ENCODE measurements around the gene FYN. TPM values are rescaled to one million over a fixed set of nuclear protein-coding genes. Genes with fewer than 3 reads are reported as not detected.

FYN gene
- total and polyA plus RNA-seq, 4 donors, result 11.2 to 28.3 (median 19.7) TPM

- H3K9ac ChIP-seq (ENCODE audit: low read depth in 1 of 2, low read length in 2 of 2), result peak overlapping the region in 1 of 2 donors; percentile 2
- DNase-seq (ENCODE audit: low spot score), result no peak
- 24% methylated on average over 5 of the region's 5 CpGs for WGBS
- H3K9me3 ChIP-seq (ENCODE audit: control insufficient read depth in 4 of 4, low read length in 3 of 4), result no peaks in the 10 kb centered on the region
- H3K4me1 ChIP-seq (ENCODE audit: control insufficient read depth in 4 of 4, insufficient read depth in 4 of 4, low read length in 3 of 4), result peaks cover 21 to 47% (median 30%) of the 10 kb centered on the region in 4 donors
- H3K27me3 ChIP-seq (ENCODE audit: control insufficient read depth in 4 of 4, insufficient read depth in 4 of 4, low read length in 3 of 4), result no peaks in the 10 kb centered on the region
- peak overlapping the region; percentile 93 to 94 for H3K27ac ChIP-seq (ENCODE audit: low read depth in 1 of 2, low read length in 2 of 2)
- H3K4me3 ChIP-seq (ENCODE audit: low read depth in 1 of 3, low read length in 3 of 3), result no peak overlapping the region
- H3K36me3 ChIP-seq (ENCODE audit: control insufficient read depth in 4 of 4, insufficient read depth in 3 of 4, low read depth in 1 of 4, low read length in 3 of 4), result peaks cover 0 to 1% (median 0%) of the 10 kb centered on the region in 4 donors
- TF ChIP-seq FOXA2 (IDR thresholded peaks at IDR 0.05), result peak; percentile 55
- TF ChIP-seq CTCF (IDR thresholded peaks at IDR 0.05; ENCODE audit: low read depth, low read length, missing input control), result no peak
- peak; percentile 73 to 83 for TF ChIP-seq HNF4A (conservative IDR thresholded peaks at IDR 0.05)
- no peak for TF ChIP-seq HNF4G (IDR thresholded peaks at IDR 0.05)
- TF ChIP-seq REST (IDR thresholded peaks at IDR 0.05), result peak; percentile 67
- TF ChIP-seq RAD21 (IDR thresholded peaks at IDR 0.05), result peak; percentile 44 to 48
- no peak for TF ChIP-seq EGR1 (IDR thresholded peaks at IDR 0.05; ENCODE audit: low read depth in 2 of 2)
- peak; percentile 72 to 86 for TF ChIP-seq GABPA (IDR thresholded peaks at IDR 0.05 in 1 of 2, conservative IDR thresholded peaks at IDR 0.05 in 1 of 2)
- TF ChIP-seq SP1 (IDR thresholded peaks at IDR 0.05), result peak; percentile 76
- peak; percentile 61 for TF ChIP-seq ZBTB33 (IDR thresholded peaks at IDR 0.05)
- TF ChIP-seq TAF1 (conservative IDR thresholded peaks at IDR 0.05), result no peak
- peak; percentile 68 to 91 for TF ChIP-seq JUND (IDR thresholded peaks at IDR 0.05)
- TF ChIP-seq ATF3 (IDR thresholded peaks at IDR 0.05), result peak; percentile 69
- TF ChIP-seq FOXA1 (IDR thresholded peaks at IDR 0.05), result peak; percentile 25
- peak; percentile 86 for TF ChIP-seq NR2F2 (IDR thresholded peaks at IDR 0.05)
- TF ChIP-seq MAX (IDR thresholded peaks at IDR 0.05), result peak; percentile 79
- peak; percentile 34 for TF ChIP-seq YY1 (IDR thresholded peaks at IDR 0.05)
- peak; percentile 71 to 87 for TF ChIP-seq RXRA (IDR thresholded peaks at IDR 0.05)
Measured at GRCh38 chr6:111683749-111684267, 189.4 kb downstream of the FYN start.
